Measurements from ENCODE around the gene MRPL52.

Gene MRPL52

DNA sequence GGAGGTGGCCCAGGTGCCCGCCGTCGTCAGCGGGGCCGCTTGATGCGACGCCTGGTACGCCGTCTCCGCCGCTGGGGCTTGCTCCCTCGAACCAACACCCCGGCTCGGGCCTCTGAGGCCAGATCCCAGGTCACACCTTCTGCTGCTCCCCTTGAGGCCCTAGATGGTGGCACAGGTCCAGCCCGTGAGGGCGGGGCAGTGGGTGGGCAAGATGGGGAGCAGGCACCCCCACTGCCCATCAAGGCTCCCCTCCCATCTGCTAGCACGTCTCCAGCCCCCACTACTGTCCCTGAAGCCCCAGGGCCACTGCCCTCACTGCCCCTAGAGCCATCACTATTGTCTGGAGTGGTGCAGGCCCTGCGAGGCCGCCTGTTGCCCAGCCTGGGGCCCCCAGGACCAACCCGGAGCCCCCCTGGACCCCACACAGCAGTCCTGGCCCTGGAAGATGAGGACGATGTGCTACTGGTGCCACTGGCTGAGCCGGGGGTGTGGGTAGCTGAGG is 47.4 kb downstream of the MRPL52 start:
- TF ChIP-seq, protein P1, sequence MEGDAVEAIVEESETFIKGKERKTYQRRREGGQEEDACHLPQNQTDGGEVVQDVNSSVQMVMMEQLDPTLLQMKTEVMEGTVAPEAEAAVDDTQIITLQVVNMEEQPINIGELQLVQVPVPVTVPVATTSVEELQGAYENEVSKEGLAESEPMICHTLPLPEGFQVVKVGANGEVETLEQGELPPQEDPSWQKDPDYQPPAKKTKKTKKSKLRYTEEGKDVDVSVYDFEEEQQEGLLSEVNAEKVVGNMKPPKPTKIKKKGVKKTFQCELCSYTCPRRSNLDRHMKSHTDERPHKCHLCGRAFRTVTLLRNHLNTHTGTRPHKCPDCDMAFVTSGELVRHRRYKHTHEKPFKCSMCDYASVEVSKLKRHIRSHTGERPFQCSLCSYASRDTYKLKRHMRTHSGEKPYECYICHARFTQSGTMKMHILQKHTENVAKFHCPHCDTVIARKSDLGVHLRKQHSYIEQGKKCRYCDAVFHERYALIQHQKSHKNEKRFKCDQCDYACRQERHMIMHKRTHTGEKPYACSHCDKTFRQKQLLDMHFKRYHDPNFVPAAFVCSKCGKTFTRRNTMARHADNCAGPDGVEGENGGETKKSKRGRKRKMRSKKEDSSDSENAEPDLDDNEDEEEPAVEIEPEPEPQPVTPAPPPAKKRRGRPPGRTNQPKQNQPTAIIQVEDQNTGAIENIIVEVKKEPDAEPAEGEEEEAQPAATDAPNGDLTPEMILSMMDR (IDR thresholded peaks at IDR 0.05; ENCODE audit: insufficient read depth, low read length, poor library complexity, severe bottlenecking): no peak

DNA sequence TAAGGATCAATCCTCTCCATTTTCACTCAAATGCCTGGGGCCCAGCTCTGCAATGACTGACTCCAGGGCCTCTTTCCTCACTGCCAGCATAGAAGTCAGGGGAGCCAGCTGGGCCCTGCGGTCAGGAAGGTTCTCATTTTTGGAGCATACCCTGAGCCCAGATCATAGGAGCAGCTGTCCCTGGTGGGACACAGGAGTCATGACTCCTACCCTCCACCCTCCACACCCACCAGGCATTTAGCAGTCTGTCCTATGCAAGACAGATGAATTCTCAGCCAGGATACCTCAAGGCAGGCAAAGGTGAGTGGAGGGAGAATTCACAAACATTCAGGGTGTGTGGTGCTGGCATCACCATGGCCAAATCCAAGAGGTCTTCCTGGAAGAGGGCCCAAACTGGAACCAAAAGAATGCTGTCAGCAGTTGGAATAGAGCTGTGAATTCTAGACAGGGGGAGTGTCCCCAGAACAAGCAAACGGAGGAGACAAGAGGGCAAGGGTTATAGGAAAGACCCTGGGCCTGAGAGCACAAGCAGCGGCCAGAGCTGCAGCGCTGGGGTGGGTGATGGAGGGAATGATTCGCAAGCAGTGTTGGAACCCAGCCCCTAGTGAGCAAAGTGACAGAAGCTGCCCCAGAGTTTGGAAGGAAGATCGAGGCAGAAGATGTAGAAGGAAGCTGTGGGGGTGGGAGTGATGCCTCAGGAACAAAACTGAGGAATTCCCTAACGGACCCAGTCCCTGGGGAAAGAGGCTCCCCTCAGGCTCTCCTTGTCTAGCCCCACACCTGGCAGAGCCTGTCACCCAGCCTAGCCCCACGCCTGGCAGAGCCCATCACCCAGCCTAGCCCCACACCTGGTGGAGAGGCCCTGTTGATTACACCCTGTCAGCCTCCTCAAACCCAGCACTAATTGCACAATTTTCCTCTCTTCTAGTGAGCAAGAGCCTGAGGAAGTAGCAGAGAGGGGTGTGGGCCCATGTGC is 48.9 kb downstream of the MRPL52 start:
- H3K36me3 ChIP-seq (ENCODE audit: control insufficient read depth, insufficient read depth, low read length): peaks cover 32% of the 10 kb centered on the region
- TF ChIP-seq, protein P1 (IDR thresholded peaks at IDR 0.05; ENCODE audit: insufficient read depth, low read length, poor library complexity, severe bottlenecking): no peak
- DNase-seq (ENCODE audit: extremely low read depth, insufficient read length): no peak
- H3K4me3 ChIP-seq (replicated peaks; ENCODE audit: low read depth, low read length): no peak overlapping the region
- no peaks in the 10 kb centered on the region for H3K27me3 ChIP-seq (replicated peaks; ENCODE audit: control insufficient read depth, insufficient read depth, low read length)

More for the DNA sequence above, 47.4 kb downstream of the MRPL52 start:
- H3K4me3 ChIP-seq (replicated peaks; ENCODE audit: low read depth, low read length): no peak overlapping the region
- DNase-seq (ENCODE audit: extremely low read depth, insufficient read length): no peak
- peaks cover 32% of the 10 kb centered on the region for H3K36me3 ChIP-seq (ENCODE audit: control insufficient read depth, insufficient read depth, low read length)
- H3K27me3 ChIP-seq (replicated peaks; ENCODE audit: control insufficient read depth, insufficient read depth, low read length): no peaks in the 10 kb centered on the region

DNA sequence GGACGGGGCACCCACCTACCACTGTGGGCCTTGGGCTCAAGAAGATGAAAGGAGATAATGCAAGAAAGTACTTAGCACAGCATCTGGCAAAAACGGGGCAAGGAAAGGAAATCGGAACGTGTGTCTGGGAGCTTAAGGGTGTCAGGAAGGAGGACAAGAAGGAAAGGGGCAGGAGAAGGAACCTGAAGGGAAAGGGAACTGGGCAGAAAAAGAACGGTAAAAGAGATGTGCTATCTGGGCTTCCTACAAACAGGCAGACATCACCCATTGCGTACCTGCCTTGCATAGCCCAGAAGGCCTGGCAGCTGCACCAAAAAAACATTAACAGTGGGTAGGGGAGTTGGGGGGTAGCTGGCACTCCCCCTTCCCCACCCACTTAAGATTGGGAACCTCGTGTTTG is 52.4 kb downstream of the MRPL52 start:
- Histone ChIP-seq H3K36me3 (ENCODE audit: control insufficient read depth, insufficient read depth, low read length) (peaks cover 10% of the 10 kb centered on the region), H3K4me3 (replicated peaks; ENCODE audit: low read depth, low read length) (no peak overlapping the region), H3K27me3 (replicated peaks; ENCODE audit: control insufficient read depth, insufficient read depth, low read length) (no peaks in the 10 kb centered on the region)
- no peak for DNase-seq (ENCODE audit: extremely low read depth, insufficient read length)
- TF ChIP-seq, protein P1 (IDR thresholded peaks at IDR 0.05; ENCODE audit: insufficient read depth, low read length, poor library complexity, severe bottlenecking): no peak

DNA sequence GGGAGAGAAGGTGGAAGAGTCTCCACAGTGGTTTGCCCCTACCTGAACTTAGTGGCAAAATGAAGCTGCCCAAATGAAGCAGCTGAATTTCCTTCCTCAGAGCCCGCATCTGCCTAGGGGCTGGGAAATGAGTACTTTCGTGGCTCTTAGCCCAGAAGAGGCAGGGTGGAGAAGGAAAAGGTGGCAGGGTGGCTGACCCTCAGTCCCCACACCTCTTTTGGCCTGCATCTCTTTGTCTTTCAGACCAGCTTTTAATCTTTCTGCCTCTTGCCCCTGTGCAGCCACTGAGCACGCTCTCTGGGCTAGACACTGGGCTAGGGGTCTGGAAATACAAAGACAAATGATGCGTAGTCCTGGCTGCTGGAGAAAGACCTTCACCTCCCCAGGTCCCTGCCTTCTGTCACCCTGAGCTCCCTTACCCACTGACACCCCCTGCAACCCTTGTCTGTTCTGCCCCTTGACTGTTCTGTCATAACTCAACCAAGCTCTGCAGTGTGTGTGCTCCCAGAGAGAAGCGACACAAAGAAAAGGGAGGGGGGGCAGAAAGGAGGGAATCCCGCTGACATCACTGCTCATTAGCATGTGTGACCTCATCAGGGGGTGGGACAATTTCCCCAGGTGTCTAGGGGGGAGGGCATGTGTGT is 53.0 kb downstream of the MRPL52 start:
- Histone ChIP-seq H3K27me3 (replicated peaks; ENCODE audit: control insufficient read depth, insufficient read depth, low read length) (no peaks in the 10 kb centered on the region), H3K4me3 (replicated peaks; ENCODE audit: low read depth, low read length) (no peak overlapping the region), H3K36me3 (ENCODE audit: control insufficient read depth, insufficient read depth, low read length) (peaks cover 9% of the 10 kb centered on the region)
- DNase-seq (ENCODE audit: extremely low read depth, insufficient read length): no peak
- TF ChIP-seq, protein P1 (IDR thresholded peaks at IDR 0.05; ENCODE audit: insufficient read depth, low read length, poor library complexity, severe bottlenecking): no peak

DNA sequence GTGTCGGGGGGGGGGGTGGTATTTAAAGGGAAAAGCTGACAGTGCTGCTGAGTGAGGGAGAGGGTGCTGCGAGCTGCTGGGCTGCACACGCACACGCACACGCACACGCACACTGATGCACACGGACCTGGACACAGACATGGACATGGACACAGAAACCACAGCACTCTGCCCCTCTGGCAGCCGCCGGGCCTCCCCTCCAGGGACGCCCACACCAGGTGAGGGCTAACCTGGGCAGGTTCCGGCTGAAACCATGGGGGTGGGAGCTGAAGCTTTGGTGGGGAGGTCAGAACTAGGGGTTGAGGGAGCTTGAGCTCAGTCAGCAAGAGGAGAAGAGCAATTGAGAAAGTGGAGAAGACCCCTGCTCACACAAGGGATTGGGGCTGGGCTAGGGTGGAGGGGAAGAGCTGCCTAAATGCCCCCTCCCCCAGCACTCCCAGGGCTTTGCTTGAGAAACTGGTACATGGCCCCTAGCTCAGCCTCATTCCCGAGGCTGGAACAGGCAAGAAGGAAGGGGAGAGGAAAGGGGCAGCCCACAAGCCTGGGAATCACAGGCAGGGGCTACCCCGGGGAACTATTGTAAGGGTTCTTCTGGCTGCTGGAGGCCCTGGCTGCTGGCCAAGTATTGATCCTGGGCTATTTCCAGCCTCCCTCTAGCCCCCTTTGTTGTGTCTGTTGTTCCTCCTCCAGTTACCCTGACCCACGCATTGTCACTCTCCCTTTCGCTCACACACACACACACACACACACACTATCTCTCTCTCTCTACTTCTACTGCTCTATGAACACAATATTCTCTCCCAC is 53.7 kb downstream of the MRPL52 start, which contains the start of gene REM2:
REM2 (plus strand) TSS at position 50 of the 804 bp plus-strand sequence; CDS start at position 116, 66 bp downstream.
- no peaks in the 10 kb centered on the region for H3K27me3 ChIP-seq (replicated peaks; ENCODE audit: control insufficient read depth, insufficient read depth, low read length)
- TF ChIP-seq, protein P1 (IDR thresholded peaks at IDR 0.05; ENCODE audit: insufficient read depth, low read length, poor library complexity, severe bottlenecking): no peak
- peaks cover 5% of the 10 kb centered on the region for H3K36me3 ChIP-seq (ENCODE audit: control insufficient read depth, insufficient read depth, low read length)
- DNase-seq (ENCODE audit: extremely low read depth, insufficient read length): no peak
- no peak within 1 kb of the TSS for H3K4me3 ChIP-seq (replicated peaks; ENCODE audit: low read depth, low read length)

Measured in GM06990 (cell line).